Heart left ventricle (tissue), 13 donors: Measurements from ENCODE around the gene SLC10A7.

ENCODE experiments used
- CTCF ChIP-seq, 12 donors: fragments of 200-600 bp; sonication (generic) in 4 of 12; IDR thresholded peaks; one replicate each; pipeline versions ENCODE4 v1.5.0 to v1.8.0; 2018 to 2022; ENCODE audit warnings: antibody characterized with exemption in 12 of 12, mild to moderate bottlenecking in 5 of 12
- POLR2A ChIP-seq, 2 donors: fragments of 450-650 bp; IDR thresholded peaks; one replicate each; pipeline ENCODE4 v1.6.1; 2017; ENCODE audit warnings: antibody characterized with exemption in 2 of 2, mild to moderate bottlenecking in 2 of 2, moderate library complexity in 2 of 2
- donor health status: ischemic (EF 13 %, LVEDD 7.1; RV severe dilation, severe dysfunction).
- donor health status: DM: no; HTN: yes; CAD: no.
- donor health status: DM: no; HTN: no; CAD: no.
- donor health status: ischemic (EF 25% LVEDD 6.9; RV normal size, moderate dysfunction).
- donor health status: ischemic (EF 25% LVEDD 5.7; RV mildly dilated, moderate dysfunction).
- donor health status: ischemic (EF 35%, LVEDD 5.7; RV mildly dilated, moderate dysfunction).
- donor health status: nonischemic (EF 11% LVEDD 7.7; RV severe dilation, severe dysfunction).
- donor health status: DM: yes; HTN: yes; CAD: no.
- donor health status: PGD.
- donor health status: ischemic (EF 29% LVEDD 5.4; RV normal size, mild dysfunction).
- donor health status: nonischemic (EF 23%, LVEDD 6.1; RV moderate dilation, normal function).

- TF ChIP-seq CTCF (IDR thresholded peaks at IDR 0.05) (no peak), POLR2A (IDR thresholded peaks at IDR 0.05) (no peak)
Observed at GRCh38 chr4:146343199-146343598, 178.5 kb downstream of the SLC10A7 start.
